HG03060 (cell line): Measurements from ENCODE around the gene CRABP2.

Experiments used
- ATAC-seq: cut with Tn5 transposase; IDR thresholded peaks from one replicate; pipeline ENCODE4 v1.9.1; 2021; ENCODE audit warnings: low read depth, moderate number of reproducible peaks; ENCODE audit not compliant: unreplicated experiment

The CRABP2 gene

GRCh38 chr1:156742801-156743200, 37.4 kb upstream of the CRABP2 start:
- no peak for ATAC-seq

GRCh38 chr1:156742017-156742416, 36.6 kb upstream of the CRABP2 start:
- no peak for ATAC-seq

- no peak for ATAC-seq
Observed at GRCh38 chr1:156741481-156741983, 36.1 kb upstream of the CRABP2 start.

- peak; percentile 83 for ATAC-seq
Observed at GRCh38 chr1:156740741-156741480, 35.5 kb upstream of the CRABP2 start, which contains the start of gene MRPL24. Gene MRPL24 (minus strand): TSS chr1:156741088. CDS start chr1:156738704, 2,384 bp downstream.

DNA sequence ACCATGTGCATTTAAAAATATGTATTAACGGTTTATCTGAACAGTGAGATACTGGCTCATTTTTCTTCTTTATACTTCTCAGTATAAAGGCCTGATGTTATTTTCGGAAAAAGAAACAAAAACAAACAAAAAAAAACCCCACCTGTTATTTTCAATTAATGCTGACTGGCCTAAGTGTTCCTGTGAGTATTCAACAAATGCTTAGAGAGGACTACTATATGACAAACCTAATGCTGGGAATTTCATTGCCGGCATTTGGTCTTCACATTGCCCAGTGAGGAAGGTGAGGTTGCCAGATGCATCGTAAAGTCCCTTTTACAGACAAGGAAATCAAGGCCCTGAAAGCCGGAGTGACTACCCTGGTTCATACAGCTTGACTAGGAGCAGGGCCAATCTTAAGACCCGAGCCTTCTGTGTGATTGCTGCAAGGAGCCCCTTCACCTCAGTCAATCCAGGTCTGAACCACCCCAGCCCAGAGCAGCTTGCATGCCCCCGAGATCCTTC, 34.9 kb upstream of the CRABP2 start:
- no peak for ATAC-seq

- ATAC-seq, result no peak
Observed at GRCh38 chr1:156738916-156739315, 33.5 kb upstream of the CRABP2 start.

GRCh38 chr1:156738407-156738806, 33.0 kb upstream of the CRABP2 start:
- ATAC-seq, result no peak

DNA sequence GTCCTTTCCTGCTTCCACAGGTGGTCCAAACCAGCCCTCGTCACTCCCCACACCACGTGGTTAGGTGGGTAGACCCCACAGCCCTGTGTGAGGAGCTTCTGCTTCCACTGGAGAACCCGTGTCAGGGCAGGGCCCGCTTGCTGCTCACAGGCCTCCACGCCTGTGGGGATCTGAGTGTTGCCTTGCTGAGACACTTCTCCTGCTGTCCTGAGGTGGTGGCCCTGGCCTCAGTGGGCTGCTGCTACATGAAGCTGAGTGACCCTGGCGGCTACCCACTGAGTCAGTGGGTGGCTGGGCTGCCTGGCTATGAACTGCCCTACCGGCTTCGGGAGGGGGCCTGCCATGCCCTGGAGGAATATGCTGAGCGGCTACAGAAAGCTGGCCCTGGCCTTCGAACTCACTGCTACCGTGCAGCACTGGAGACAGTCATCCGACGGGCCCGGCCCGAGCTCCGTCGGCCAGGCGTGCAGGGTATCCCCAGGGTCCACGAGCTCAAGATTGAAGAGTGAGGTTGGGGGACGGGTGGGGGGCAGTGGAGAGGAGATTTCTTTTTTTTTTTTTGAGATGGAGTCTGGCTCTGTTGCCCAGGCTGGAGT, 28.7 kb upstream of the CRABP2 start:
- no peak for ATAC-seq

DNA sequence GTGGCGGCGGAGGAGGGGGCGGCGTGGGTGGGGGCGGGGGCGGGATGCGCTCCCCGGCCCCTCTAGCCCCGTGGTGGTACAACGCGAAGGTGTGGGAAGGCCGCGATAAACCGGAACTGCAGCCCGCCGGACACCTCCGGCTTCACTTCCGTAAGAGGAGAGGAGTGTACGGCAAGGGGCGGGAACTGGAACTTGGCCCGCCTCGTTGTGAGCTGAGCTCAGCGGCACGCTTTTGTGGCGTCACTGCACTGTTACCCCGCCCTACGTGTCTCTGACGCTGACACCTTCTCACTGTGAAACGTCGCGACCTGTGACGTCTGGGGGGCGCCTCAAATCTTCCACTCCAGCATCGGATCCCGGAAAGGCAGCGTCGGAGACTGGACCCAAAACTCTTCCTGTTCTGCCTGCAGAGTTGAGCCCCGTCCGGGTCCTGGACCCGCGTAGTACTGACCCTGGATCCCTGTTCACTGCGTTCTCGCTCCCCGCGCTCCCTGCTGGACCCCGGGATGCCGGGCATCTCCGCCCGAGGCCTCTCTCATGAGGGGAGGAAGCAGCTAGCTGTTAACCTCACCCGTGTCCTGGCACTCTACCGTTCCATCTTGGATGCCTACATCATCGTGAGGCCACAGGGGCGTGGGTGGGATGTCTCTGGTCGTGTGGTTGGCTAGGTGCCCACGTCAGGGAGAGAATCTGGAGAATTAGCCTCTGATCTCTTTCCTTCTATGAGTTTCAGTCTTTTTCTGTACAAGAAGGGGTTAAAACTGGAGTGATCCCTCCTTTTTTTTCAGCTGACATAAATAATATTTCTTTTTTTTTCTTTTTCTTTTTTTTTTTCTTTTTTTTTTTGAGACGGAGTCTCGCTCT, 23.4 kb upstream of the CRABP2 start, which contains the start of gene ISG20L2:
Gene ISG20L2 (minus strand): TSS at position 168 of the 864 bp plus-strand sequence. CDS start 1,114 bp downstream, outside the sequence.
- peak; percentile 83 for ATAC-seq

DNA sequence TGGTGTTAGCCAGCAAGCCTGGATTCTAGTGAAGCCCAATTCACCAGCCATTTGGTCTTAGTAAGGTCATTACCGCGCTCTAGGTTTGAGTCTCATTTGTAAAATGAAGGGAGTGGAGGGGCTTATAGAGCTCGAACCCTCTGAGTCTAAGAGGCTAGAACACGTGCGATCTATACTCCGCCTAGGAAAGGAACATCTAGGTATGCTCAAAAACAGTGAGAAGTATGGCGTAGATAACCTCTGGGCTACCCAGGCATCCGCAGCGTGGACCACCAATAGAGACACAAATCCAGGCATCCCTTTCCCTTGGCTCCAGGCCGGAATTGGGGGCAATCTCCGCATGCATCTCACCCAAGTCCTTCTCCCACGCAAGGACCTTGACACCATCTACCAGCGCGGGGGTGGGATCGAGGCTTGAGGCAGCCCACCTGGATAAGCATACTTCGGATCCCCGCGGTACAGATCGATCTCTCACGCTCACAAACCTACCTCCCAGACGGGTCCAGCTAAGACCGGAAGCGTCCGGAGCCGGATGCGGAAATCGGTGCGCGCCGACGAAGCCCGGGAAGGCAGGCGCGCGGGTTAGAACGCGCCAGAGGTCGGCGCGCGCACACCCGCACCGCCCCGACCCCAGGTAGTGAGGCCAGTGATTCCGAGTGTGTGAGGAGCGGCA, 22.7 kb upstream of the CRABP2 start, which contains the start of gene METTL25B:
Gene METTL25B (plus strand): TSS at position 544 of the 673 bp plus-strand sequence. CDS start 636 bp downstream, outside the sequence.
- ATAC-seq, result peak; percentile 24

GRCh38 chr1:156727492-156727891, 22.1 kb upstream of the CRABP2 start:
- no peak for ATAC-seq

DNA sequence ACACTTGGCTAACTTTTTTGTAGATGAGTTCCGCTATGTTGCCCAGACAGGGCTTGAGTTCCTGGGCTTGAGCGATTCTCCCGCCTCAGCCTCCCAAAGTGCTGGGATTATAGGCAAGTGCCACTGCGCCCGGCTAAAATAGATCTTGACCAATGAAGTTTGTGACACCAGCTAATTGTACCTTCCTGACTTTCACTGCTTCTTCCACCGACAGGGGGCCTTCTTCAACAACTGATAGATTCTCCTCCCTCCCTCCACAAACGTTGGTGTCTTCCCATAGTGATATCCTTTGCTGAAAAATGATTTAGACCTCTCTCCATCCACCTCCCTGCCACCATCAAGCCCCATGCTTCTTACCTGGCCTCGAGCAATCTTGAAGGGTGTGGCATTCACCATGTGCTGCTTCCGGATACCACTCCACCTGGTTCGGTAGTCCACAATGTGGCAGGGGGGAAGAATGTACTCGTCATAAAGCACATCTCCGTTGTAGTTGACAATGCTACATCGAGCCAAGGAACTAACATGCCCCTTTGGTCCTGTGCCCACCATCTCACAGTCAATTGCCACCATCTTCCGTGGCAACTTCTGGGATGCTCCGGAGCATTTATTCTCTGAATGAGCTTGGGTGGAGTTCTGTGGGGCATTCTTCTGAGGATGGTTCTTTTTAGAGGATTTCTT, 21.3 kb upstream of the CRABP2 start:
- ATAC-seq, result no peak

- no peak for ATAC-seq
Observed at GRCh38 chr1:156725683-156726280, 20.4 kb upstream of the CRABP2 start.

- ATAC-seq, result no peak
Observed at GRCh38 chr1:156721535-156721934, 16.2 kb upstream of the CRABP2 start.

DNA sequence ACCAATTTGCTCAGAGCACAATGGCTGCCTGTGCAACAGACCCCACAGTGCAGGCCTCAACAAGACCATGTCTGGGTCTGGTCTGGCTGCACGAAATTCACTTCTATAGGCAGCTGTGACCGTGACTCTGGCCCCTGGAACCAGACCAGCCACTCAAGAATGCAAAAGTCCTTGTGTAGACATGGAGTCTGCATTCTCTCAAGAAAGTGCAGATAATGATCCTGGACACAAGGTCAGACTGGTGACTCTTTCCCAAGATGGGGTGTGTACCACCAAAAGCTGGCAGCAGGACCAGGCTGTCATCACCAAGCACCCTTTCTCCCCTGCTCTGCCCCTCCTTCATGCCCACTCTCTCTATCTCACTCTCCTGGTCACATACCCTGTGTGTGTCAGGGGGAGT, 15.7 kb upstream of the CRABP2 start:
- ATAC-seq, result no peak

GRCh38 chr1:156717351-156717750, 12.0 kb upstream of the CRABP2 start:
- no peak for ATAC-seq

DNA sequence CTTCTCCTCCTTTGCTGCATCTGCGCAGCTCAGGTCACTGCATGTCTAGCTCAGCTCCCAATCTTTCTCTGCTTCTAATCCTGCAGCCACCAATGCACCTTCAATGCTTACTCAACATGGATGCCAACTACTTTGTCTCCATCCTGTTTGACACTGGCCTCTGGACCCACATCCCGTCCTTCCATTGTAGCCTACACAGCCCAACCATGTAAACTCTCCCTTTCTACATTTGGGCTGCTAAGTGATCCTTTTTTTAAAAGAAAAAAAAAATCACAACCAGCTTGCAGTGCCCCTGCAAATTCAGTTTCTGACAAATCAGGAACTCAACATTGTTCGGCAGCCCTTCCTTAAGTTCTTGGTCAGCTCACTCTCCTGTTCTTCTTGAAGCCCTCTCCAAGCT, 9.4 kb upstream of the CRABP2 start:
- no peak for ATAC-seq

DNA sequence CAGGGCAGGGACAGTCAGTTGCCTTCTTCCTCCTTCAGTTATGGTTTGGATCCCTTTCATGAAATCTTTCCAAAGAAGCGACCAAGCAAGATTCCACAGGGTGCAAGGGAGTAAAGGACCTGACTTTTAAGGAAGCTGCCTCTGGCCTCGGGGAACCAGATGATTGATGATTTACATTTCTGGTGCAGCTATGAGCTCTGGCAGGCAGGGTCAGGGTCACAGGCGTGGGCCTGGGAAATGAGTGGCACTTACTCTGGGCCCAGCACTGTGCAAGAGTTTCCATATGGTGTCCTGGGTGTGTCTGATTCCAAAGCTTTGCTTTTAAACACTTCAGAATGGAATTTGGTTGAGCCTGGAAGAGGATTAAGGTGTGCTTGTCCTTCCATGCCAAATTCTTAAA, 7.2 kb upstream of the CRABP2 start:
- no peak for ATAC-seq
